Kidney (tissue), 14 donors: ENCODE data around the gene SLC38A8. TPM values are rescaled to one million over a fixed set of nuclear protein-coding genes. Genes with fewer than 3 reads are reported as not detected.

ENCODE experiments used
- DNase-seq, 5 donors: peaks; one replicate each; pipeline ENCODE4 v3.0.0-alpha.2; 2013 to 2020
- FAIRE-seq: peaks from 2 replicates; lab custom pipeline; 2012; peaks lifted over from hg19 to GRCh38; lab: Jason Lieb, UNC
- H3K27ac ChIP-seq, 2 donors: one replicate each; pipeline ENCODE4 v1.7.0; 2013; ENCODE audit warnings: low read depth in 2 of 2, low read length in 2 of 2, inconsistent platforms in 1 of 2
- H3K27me3 ChIP-seq: one replicate; pipeline ENCODE4 v1.7.1; 2013; ENCODE audit warnings: low read length, inconsistent platforms; ENCODE audit not compliant: control insufficient read depth, insufficient read depth
- H3K36me3 ChIP-seq, 3 donors: one replicate each; pipeline versions ENCODE4 v1.7.0 to v1.7.1; 2013; ENCODE audit warnings: low read length in 3 of 3, control low read depth in 1 of 3, inconsistent platforms in 1 of 3; ENCODE audit not compliant: insufficient read depth in 3 of 3, control insufficient read depth in 2 of 3
- H3K4me1 ChIP-seq, 3 donors: one replicate each; pipeline versions ENCODE4 v1.7.0 to v1.7.1; 2013; ENCODE audit warnings: low read length in 3 of 3, inconsistent platforms in 1 of 3, low read depth in 1 of 3; ENCODE audit not compliant: control insufficient read depth in 2 of 3, insufficient read depth in 2 of 3
- H3K4me3 ChIP-seq, 3 donors: one replicate each; pipeline versions ENCODE4 v1.7.0 to v1.8.1; 2013; ENCODE audit warnings: low read length in 3 of 3, control low read depth in 1 of 3, inconsistent platforms in 1 of 3
- H3K9ac ChIP-seq, 3 donors: one replicate each; pipeline versions ENCODE4 v1.7.0 to v1.7.1; 2013; ENCODE audit warnings: low read length in 3 of 3, control low read depth in 1 of 3, inconsistent platforms in 1 of 3
- H3K9me3 ChIP-seq, 3 donors: one replicate each; pipeline versions ENCODE4 v1.7.0 to v1.7.1; 2013; ENCODE audit warnings: low read length in 3 of 3, control low read depth in 1 of 3, inconsistent platforms in 1 of 3; ENCODE audit not compliant: control insufficient read depth in 2 of 3, insufficient read depth in 1 of 3
- CTCF ChIP-seq: IDR thresholded peaks from 3 replicates; pipeline ENCODE4 v1.5.1; 2012; ENCODE audit warnings: mild to moderate bottlenecking, moderate library complexity, borderline replicate concordance; ENCODE audit not compliant: insufficient read depth; ENCODE audit errors: extremely low read depth
- intact Hi-C: fragments of 100-400 bp; cut with DNase I; formaldehyde crosslinking; loops from one replicate; pipeline ENCODE4 v1.11.1; 2022
- polyA plus RNA-seq: library from polyadenylated mRNA; stranded (reverse); fragments of 350-450 nt; fragmentation: Illumina TruSeq; extraction: RNeasy Lipid Tissue Mini Kit (QIAGEN cat#74804); gene quantifications from one replicate; pipeline ENCODE4 v1.2.3, GENCODE V29; 2014; ENCODE audit warnings: low read depth, low replicate concordance; ENCODE audit not compliant: insufficient read depth
- total RNA-seq: library from RNA; stranded (reverse); fragmentation: NEBNext Ultra II Directional; extraction: Animal tissue kit (Norgen Biotek cat#: 25700); gene quantifications from one replicate; pipeline ENCODE4 v1.2.1, GENCODE V29; 2021
- donor health status: control.
- donor health status: control.
- donor health status: control.
- donor health status: control.
- donor health status: control.
- donor health status: DM: yes; HTN: yes; CAD: no.
- donor health status: Normal renal cell carcinoma (clear cell type).

Gene SLC38A8
- total and polyA plus RNA-seq, 2 donors from 2014 or later: 0.30 TPM; not detected in 1

DNA sequence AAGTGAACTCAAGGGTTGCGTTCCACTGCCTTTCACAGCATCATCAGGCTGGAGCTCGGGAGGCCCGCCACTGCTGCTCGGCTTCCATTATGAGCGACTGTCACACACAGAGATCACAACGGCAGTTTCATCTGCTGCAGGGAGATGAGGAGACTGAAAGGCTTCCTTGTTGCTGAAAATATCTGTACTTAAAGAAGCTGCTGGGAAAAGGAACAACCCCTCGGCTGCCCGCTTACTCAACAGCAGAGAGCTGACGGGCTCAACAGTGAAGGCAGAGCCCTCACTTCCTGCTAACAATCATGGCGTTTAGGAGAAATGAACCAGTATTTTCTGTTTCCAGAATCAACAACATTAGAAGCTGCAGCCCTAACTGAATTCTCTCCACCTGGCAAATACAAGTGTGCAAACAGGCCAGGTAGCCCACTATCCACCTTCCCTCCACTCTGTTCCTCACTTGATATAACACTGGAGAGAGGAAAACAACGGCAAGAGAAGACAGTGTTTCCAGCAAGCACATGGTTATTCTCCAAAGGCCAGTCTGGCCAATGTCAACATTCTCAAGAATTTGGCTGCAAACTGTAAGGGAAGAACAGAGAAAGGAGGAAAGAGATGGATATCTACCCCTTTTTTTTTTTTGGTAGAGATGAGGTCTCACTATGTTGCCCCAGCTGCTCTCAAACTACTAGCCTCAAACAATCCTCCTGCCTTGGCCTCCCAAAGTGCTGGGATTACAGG, 40.4 kb upstream of the SLC38A8 start:
- Histone ChIP-seq H3K27ac (no peak overlapping the region), H3K9me3 (no peaks in the 10 kb centered on the region), H3K4me1 (no peaks in the 10 kb centered on the region), H3K27me3 (no peaks in the 10 kb centered on the region), H3K36me3 (peaks cover 2 to 58% (median 52%) of the 10 kb centered on the region in 3 donors), H3K9ac (no peak overlapping the region), H3K4me3 (no peak overlapping the region)
- TF ChIP-seq CTCF: no peak
- DNase-seq: no peak
- FAIRE-seq: no peak
- intact Hi-C loops: no loop called here

GRCh38 chr16:84082110-84082509, 39.5 kb upstream of the SLC38A8 start:
- no peak for FAIRE-seq
- Histone ChIP-seq H3K36me3 (peaks cover 4 to 50% (median 48%) of the 10 kb centered on the region in 3 donors), H3K9me3 (no peaks in the 10 kb centered on the region), H3K27me3 (no peaks in the 10 kb centered on the region), H3K27ac (no peak overlapping the region), H3K4me1 (no peaks in the 10 kb centered on the region), H3K4me3 (no peak overlapping the region), H3K9ac (no peak overlapping the region)
- TF ChIP-seq CTCF: no peak
- DNase-seq: no peak
- intact Hi-C loops: no loop called here

DNA sequence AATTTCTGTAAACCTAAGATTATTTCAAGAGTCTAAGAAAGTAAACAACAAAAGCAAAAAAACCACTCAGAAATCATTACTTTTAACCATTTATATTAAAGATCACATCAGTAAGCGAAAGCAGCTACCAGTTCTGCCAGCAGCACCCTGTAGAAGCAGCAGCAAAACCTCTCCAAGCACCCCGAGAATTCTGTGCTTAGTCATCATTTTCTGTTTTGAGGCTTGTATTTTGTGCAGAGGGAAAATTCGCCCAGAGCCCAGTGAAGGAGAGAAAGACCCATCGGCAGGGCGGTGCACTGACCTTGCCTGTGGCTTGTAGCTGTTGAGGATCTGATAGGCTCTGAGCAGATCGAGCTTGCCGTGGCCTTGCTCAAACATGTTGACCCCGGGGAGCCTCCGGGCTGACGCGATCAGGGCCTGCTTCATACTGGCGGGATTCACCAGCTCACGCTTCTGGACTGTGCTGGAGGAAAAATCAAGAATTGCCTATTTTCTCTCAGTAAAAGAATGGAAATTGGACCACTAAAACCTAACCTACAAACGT, 38.9 kb upstream of the SLC38A8 start:
- Histone ChIP-seq H3K27me3 (no peaks in the 10 kb centered on the region), H3K4me3 (no peak overlapping the region), H3K36me3 (peaks cover 5 to 44% (median 43%) of the 10 kb centered on the region in 3 donors), H3K9me3 (no peaks in the 10 kb centered on the region), H3K9ac (no peak overlapping the region), H3K27ac (no peak overlapping the region), H3K4me1 (no peaks in the 10 kb centered on the region)
- TF ChIP-seq CTCF: no peak
- intact Hi-C loops: no loop called here
- DNase-seq (no peak), FAIRE-seq (no peak)
